Measurements from ENCODE around the gene C2CD4B. TPM values are rescaled to one million over a fixed set of nuclear protein-coding genes. Genes with fewer than 3 reads are reported as not detected.

Gene C2CD4B
- total RNA-seq, 1 experiment from 2014 or later, result 0.26 TPM

DNA sequence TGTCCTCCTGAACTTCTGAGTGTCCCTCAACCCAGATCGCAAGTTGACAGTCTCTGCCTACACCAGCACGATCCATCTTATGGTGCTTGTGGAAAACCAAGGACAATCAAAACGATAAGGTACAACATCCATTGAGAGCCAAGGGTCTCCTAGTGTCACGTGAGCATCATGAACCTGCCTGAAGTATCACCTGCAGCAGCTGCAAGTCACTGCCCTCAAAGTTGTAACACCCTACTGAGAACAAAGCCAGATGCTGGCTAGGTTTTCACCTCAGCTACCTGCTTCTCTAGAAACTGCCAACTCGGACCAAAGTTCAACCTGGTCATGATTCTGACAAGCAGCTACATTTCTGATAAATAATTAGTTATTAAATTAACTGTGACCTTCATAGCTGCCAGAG is 17.5 kb downstream of the C2CD4B start:
- intact Hi-C loops (cut with micrococcal nuclease; ENCODE audit: unreplicated experiment), result no loop called here
- ChIA-PET CTCF (no interaction called here), POLR2A (no interaction called here)
- H3K27me3 ChIP-seq (ENCODE audit: control insufficient read depth, insufficient read depth, low read length), result no peaks in the 10 kb centered on the region; the same call in 1 of the 2 replicates
- ATAC-seq, result no peak
- BruUV-seq (replicated peaks), result no TSS peak
- no peak overlapping the region for H3K4me3 ChIP-seq (ENCODE audit: low read depth in 2 of 2, low read length in 2 of 2)
- no peak overlapping the region for H3K27ac ChIP-seq (ENCODE audit: low read length)
- in situ Hi-C loops (cut with HindIII; ENCODE audit: low pct_unique_long_range_greater_than_20kb, low sequenced_read_pairs), result no loop called here
- no peaks in the 10 kb centered on the region for H3K9me3 ChIP-seq (ENCODE audit: control insufficient read depth, insufficient read depth, low read depth, low read length)
- no peaks in the 10 kb centered on the region for H3K4me1 ChIP-seq (ENCODE audit: control insufficient read depth, insufficient read depth, low read length)
- no peaks in the 10 kb centered on the region for H3K36me3 ChIP-seq (ENCODE audit: control insufficient read depth, insufficient read depth, low read length)
- DNase-seq (ENCODE audit: low read depth, low spot score), result no peak
- TF ChIP-seq, protein P1, sequence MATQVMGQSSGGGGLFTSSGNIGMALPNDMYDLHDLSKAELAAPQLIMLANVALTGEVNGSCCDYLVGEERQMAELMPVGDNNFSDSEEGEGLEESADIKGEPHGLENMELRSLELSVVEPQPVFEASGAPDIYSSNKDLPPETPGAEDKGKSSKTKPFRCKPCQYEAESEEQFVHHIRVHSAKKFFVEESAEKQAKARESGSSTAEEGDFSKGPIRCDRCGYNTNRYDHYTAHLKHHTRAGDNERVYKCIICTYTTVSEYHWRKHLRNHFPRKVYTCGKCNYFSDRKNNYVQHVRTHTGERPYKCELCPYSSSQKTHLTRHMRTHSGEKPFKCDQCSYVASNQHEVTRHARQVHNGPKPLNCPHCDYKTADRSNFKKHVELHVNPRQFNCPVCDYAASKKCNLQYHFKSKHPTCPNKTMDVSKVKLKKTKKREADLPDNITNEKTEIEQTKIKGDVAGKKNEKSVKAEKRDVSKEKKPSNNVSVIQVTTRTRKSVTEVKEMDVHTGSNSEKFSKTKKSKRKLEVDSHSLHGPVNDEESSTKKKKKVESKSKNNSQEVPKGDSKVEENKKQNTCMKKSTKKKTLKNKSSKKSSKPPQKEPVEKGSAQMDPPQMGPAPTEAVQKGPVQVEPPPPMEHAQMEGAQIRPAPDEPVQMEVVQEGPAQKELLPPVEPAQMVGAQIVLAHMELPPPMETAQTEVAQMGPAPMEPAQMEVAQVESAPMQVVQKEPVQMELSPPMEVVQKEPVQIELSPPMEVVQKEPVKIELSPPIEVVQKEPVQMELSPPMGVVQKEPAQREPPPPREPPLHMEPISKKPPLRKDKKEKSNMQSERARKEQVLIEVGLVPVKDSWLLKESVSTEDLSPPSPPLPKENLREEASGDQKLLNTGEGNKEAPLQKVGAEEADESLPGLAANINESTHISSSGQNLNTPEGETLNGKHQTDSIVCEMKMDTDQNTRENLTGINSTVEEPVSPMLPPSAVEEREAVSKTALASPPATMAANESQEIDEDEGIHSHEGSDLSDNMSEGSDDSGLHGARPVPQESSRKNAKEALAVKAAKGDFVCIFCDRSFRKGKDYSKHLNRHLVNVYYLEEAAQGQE (IDR thresholded peaks at IDR 0.05; ENCODE audit: insufficient read depth in 1 of 2, low read depth in 2 of 2, low read length in 1 of 2), result no peak
- TF ChIP-seq SIN3A (IDR thresholded peaks at IDR 0.05; ENCODE audit: borderline replicate concordance, insufficient read depth, low read depth, low read length) (no peak), TCF7L2 (IDR thresholded peaks at IDR 0.05; ENCODE audit: low read depth, low read length) (no peak)

DNA sequence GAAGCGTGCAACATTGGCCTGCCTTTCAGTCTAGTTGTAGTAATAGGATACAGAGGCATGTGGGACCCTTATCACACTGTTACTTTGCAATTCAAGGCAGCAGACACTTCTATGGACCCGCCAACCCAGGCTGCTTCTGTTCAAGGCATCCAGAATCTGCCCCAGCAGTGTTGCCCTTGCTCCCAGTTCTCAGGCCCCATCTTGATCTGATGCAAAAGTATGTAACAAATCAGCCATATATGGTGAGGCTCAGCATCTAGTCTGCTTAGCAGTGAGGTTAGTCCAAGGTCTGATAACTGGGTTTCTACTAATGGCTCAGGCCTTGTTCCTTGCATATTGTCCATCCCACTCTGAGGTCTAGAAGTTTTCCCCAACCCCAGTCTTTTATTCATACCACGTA is 17.9 kb downstream of the C2CD4B start:
- no peak overlapping the region for H3K27ac ChIP-seq (ENCODE audit: low read length)
- POLR2A ChIA-PET, result no interaction called here
- H3K27me3 ChIP-seq (ENCODE audit: control insufficient read depth, insufficient read depth, low read length), result no peaks in the 10 kb centered on the region; the same call in 1 of the 2 replicates
- DNase-seq (ENCODE audit: low read depth, low spot score) (no peak), ATAC-seq (no peak)
- TF ChIP-seq POLR2AphosphoS5 (IDR thresholded peaks at IDR 0.05; ENCODE audit: low read depth, low read length), result no peak
- TF ChIP-seq, protein P2, sequence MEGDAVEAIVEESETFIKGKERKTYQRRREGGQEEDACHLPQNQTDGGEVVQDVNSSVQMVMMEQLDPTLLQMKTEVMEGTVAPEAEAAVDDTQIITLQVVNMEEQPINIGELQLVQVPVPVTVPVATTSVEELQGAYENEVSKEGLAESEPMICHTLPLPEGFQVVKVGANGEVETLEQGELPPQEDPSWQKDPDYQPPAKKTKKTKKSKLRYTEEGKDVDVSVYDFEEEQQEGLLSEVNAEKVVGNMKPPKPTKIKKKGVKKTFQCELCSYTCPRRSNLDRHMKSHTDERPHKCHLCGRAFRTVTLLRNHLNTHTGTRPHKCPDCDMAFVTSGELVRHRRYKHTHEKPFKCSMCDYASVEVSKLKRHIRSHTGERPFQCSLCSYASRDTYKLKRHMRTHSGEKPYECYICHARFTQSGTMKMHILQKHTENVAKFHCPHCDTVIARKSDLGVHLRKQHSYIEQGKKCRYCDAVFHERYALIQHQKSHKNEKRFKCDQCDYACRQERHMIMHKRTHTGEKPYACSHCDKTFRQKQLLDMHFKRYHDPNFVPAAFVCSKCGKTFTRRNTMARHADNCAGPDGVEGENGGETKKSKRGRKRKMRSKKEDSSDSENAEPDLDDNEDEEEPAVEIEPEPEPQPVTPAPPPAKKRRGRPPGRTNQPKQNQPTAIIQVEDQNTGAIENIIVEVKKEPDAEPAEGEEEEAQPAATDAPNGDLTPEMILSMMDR (IDR thresholded peaks at IDR 0.05), result no peak
- no peak for TF ChIP-seq TCF7L2 (IDR thresholded peaks at IDR 0.05; ENCODE audit: low read depth, low read length)
- TF ChIP-seq, protein P1 (IDR thresholded peaks at IDR 0.05; ENCODE audit: insufficient read depth in 1 of 2, low read depth in 2 of 2, low read length in 1 of 2), result no peak
- no peak for TF ChIP-seq SIN3A (IDR thresholded peaks at IDR 0.05; ENCODE audit: borderline replicate concordance, insufficient read depth, low read depth, low read length)
- intact Hi-C loops (cut with micrococcal nuclease; ENCODE audit: unreplicated experiment) (no loop called here), in situ Hi-C loops (cut with HindIII; ENCODE audit: low pct_unique_long_range_greater_than_20kb, low sequenced_read_pairs) (no loop called here)
- H3K4me1 ChIP-seq (ENCODE audit: control insufficient read depth, insufficient read depth, low read length), result no peaks in the 10 kb centered on the region
- H3K36me3 ChIP-seq (ENCODE audit: control insufficient read depth, insufficient read depth, low read length), result no peaks in the 10 kb centered on the region
- H3K9me3 ChIP-seq (ENCODE audit: control insufficient read depth, insufficient read depth, low read depth, low read length), result no peaks in the 10 kb centered on the region
- H3K4me3 ChIP-seq (ENCODE audit: low read depth in 2 of 2, low read length in 2 of 2), result no peak overlapping the region
- no TSS peak for BruUV-seq (replicated peaks)
- CTCF ChIA-PET, result no interaction called here
